ENCODE results near the gene CACNB3.

The CACNB3 gene

DNA sequence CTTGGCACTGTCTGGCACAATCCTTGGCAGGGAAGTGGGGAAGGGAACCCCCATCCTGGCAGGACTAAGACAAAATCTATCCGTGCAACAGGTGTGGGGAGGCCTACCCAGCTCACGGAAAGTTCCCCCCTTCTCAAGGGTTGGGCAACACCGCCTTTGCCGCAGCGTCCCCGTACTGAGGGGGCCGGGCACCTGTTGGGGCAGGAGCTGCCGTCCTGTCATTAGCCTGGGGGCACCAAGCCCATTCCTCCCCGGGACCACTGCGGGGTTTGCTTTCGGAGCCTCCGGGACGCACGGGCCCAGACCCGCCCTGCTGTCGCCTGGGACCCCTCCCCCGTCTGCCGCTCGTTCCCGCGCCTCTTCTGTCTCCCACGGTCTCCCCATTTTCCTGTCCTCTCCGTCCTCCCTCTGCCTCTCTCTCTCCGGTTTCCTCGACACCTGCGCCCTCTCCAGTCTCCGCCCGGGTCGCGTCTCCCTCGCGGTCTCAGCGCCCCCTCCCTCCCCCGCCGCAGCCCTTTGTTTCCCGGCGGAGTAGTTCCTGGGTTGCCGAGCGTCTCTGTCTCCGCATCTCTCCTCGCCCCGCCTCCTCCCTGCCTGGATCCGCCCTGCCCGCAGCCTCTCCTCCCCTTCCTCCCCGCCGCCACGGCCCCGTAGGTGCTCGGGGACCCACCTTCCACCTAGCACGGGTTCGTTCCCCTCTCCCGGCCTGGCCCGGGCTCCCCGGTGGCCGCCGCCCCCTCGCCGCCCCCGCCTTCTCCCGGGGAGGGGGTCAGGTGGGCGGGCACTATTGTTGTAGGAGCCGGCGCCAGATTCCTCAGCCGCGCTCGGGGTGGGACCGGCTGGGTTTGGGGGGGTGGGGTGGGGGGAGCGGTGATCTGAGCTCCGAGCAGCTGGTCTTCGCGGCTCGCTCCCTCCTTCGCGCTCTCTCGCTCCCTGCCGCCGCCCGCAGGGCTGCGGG lies at the start of gene CACNB3:
CACNB3 (plus strand) TSS at position 624 of the 958 bp plus-strand sequence. CDS start 434 bp downstream, outside the sequence.
- H3K4me3 ChIP-seq (ENCODE audit: low read depth in 1 of 2, low read length in 1 of 2), result peak within 1 kb of the TSS; percentile 62 to 76
- H3K36me3 ChIP-seq, result no peaks in the 10 kb centered on the region
- peaks cover 33% of the 10 kb centered on the region in 2 experiments for H3K4me1 ChIP-seq (ENCODE audit: control insufficient read depth in 1 of 2, insufficient read depth in 1 of 2, low read depth in 1 of 2, low read length in 1 of 2)
- H3K27ac ChIP-seq, result no peak within 1 kb of the TSS
- TF ChIP-seq, protein P1, sequence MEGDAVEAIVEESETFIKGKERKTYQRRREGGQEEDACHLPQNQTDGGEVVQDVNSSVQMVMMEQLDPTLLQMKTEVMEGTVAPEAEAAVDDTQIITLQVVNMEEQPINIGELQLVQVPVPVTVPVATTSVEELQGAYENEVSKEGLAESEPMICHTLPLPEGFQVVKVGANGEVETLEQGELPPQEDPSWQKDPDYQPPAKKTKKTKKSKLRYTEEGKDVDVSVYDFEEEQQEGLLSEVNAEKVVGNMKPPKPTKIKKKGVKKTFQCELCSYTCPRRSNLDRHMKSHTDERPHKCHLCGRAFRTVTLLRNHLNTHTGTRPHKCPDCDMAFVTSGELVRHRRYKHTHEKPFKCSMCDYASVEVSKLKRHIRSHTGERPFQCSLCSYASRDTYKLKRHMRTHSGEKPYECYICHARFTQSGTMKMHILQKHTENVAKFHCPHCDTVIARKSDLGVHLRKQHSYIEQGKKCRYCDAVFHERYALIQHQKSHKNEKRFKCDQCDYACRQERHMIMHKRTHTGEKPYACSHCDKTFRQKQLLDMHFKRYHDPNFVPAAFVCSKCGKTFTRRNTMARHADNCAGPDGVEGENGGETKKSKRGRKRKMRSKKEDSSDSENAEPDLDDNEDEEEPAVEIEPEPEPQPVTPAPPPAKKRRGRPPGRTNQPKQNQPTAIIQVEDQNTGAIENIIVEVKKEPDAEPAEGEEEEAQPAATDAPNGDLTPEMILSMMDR (IDR thresholded peaks at IDR 0.05), result no peak
- peaks cover 94% of the 10 kb centered on the region for H3K27me3 ChIP-seq
- no peaks in the 10 kb centered on the region for H3K9me3 ChIP-seq

DNA sequence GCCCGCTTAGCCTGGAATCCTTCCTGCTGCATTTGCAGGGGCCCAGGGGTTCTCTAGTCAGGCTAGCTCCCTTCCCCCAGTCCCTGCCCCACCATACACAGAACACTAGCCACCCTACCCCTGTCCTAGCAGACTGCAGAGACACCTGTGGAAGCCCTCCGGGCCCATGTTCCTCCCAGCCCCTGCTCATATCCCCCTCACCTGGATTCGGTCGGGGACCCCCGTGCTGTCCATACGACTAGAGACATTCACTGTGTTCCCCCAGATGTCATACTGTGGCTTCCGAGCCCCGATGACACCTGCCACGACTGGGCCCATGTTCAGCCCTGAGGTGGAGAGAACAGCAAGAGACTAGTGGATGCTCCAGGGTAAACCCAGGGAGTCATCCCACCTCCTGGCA lies 49.6 kb upstream of the CACNB3 start:
- Histone ChIP-seq H3K27me3 (no peaks in the 10 kb centered on the region), H3K4me3 (ENCODE audit: low read depth in 1 of 2, low read length in 1 of 2) (no peak overlapping the region), H3K27ac (no peak overlapping the region), H3K9me3 (no peaks in the 10 kb centered on the region), H3K36me3 (no peaks in the 10 kb centered on the region), H3K4me1 (ENCODE audit: control insufficient read depth in 1 of 2, insufficient read depth in 1 of 2, low read depth in 1 of 2, low read length in 1 of 2) (peaks cover 0 to 6% of the 10 kb centered on the region in 2 experiments)
- TF ChIP-seq, protein P1 (IDR thresholded peaks at IDR 0.05), result no peak

DNA sequence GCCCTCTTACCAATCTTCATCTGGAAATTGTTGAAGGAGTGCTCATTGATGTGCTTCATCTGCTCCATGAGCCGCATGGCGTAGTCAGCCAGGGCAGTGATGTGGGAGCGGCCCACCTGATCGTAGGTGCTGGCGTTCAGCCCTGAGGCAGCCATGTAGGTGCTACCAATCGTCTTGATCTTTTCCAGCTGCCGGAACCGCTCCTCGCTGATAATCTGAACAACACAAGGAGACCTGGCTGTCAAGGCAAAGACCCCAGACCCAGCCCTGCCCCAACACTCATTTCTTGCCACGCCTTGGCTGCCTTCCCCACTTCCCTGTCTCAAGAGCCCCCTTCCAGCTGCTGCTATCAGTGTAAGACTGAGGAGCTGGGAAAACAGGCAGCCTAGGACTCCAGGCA lies 47.5 kb upstream of the CACNB3 start:
- H3K36me3 ChIP-seq, result no peaks in the 10 kb centered on the region
- H3K4me3 ChIP-seq (ENCODE audit: low read depth in 1 of 2, low read length in 1 of 2), result no peak overlapping the region
- H3K4me1 ChIP-seq (ENCODE audit: control insufficient read depth in 1 of 2, insufficient read depth in 1 of 2, low read depth in 1 of 2, low read length in 1 of 2), result peaks cover 0 to 5% of the 10 kb centered on the region in 2 experiments
- no peaks in the 10 kb centered on the region for H3K27me3 ChIP-seq
- TF ChIP-seq, protein P1 (IDR thresholded peaks at IDR 0.05), result no peak
- H3K9me3 ChIP-seq, result no peaks in the 10 kb centered on the region
- H3K27ac ChIP-seq, result no peak overlapping the region

DNA sequence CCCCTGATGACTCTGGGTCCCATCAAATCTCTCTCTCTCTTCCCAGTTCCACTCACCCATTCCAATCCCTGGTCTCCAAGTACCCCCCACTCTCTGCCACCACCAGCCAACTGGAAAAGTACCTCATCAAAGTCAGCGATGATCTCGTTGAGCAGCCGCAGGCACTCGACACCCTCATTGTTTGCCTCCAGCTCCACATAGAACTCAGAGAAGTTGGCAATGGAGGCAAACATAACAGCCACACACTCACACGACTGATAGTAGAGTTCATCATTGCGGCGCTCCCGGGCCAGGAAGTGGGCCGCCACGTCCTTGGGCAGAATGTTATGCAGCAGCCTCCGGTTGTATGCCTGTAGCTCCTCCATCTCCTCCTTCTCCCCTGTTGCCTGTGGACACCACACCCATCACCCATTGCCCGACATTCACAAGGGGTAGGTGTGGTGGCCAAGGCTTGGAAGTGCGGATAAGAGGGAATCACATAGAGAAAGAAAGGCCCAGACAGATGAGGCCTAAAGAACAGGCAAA lies 46.6 kb upstream of the CACNB3 start:
- Histone ChIP-seq H3K36me3 (no peaks in the 10 kb centered on the region), H3K27ac (no peak overlapping the region), H3K27me3 (no peaks in the 10 kb centered on the region), H3K9me3 (no peaks in the 10 kb centered on the region), H3K4me3 (ENCODE audit: low read depth in 1 of 2, low read length in 1 of 2) (no peak overlapping the region), H3K4me1 (ENCODE audit: control insufficient read depth in 1 of 2, insufficient read depth in 1 of 2, low read depth in 1 of 2, low read length in 1 of 2) (no peaks in the 10 kb centered on the region)
- TF ChIP-seq, protein P1 (IDR thresholded peaks at IDR 0.05), result no peak

DNA sequence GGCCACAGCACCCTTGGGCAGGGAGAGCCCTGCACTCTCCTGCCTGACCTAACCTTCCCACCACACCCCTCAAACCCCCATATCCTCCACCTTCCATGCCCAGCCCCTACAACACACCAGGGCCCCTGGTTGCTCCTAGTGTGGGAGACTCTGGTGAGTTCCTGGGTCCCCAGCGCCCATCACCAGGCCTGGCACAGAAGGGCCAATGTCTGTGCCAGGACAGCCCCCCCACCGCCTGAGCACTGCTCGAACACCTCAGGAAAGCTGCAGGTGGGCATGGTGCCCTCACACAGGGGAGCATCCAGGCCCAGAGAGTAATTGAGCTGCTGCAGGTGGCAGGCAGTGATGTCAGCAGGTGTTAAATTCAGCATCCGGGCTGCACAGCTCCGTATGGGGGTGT lies 44.6 kb upstream of the CACNB3 start:
- Histone ChIP-seq H3K4me1 (ENCODE audit: control insufficient read depth in 1 of 2, insufficient read depth in 1 of 2, low read depth in 1 of 2, low read length in 1 of 2) (no peaks in the 10 kb centered on the region), H3K4me3 (ENCODE audit: low read depth in 1 of 2, low read length in 1 of 2) (no peak overlapping the region), H3K36me3 (no peaks in the 10 kb centered on the region), H3K27ac (no peak overlapping the region), H3K27me3 (no peaks in the 10 kb centered on the region), H3K9me3 (no peaks in the 10 kb centered on the region)
- TF ChIP-seq, protein P1 (IDR thresholded peaks at IDR 0.05), result no peak

Data from neutrophil (primary cell).